GM12878 (cell line): Measurements from ENCODE around the gene POFUT1. TPM values are rescaled to one million over a fixed set of nuclear protein-coding genes. Genes with fewer than 3 reads are reported as not detected.

Source experiments
- ATAC-seq: fragments of 200-7000 bp; cut with Tn5 transposase; 3 replicates; pipeline ENCODE4 v1.9.1; 2020; ENCODE audit warnings: mild to moderate bottlenecking, moderate library complexity
- BruUV-seq: library from RNA; stranded (reverse); fragments of 400-500 nt; replicated peaks from 2 replicates; lab custom pipeline; 2021; lab: Mats Ljungman, UMichigan
- CTCF ChIA-PET: fragments of 300-600 bp; sonication (Branson Sonifier 250); formaldehyde crosslinking; extraction: SDS; loops from one replicate; lab custom pipeline; 2021; ENCODE audit warnings: inconsistent platforms; lab: Yijun Ruan, JAX
- POLR2A ChIA-PET: fragments of 350-600 bp; formaldehyde crosslinking; extraction: SDS; loops from one replicate; lab custom pipeline; 2021; ENCODE audit warnings: inconsistent platforms; lab: Charles Lee
- RAD21 ChIA-PET: fragments of 300-600 bp; sonication (Branson Sonifier 250); formaldehyde crosslinking; loops from one replicate; lab custom pipeline; 2023; ENCODE audit warnings: antibody characterized with exemption; ENCODE audit not compliant: unreplicated experiment; lab: Charles Lee
- SMC1A ChIA-PET: fragments of 300-600 bp; sonication (Branson Sonifier 250); formaldehyde crosslinking; loops from one replicate; lab custom pipeline; 2023; ENCODE audit not compliant: unreplicated experiment, uncharacterized antibody; lab: Charles Lee
- DNase-seq: peaks from one replicate; pipeline ENCODE4 v3.0.0-alpha.2; 2011; ENCODE audit warnings: low read depth, low spot score
- FAIRE-seq: peaks from 3 replicates; lab custom pipeline; 2011; peaks lifted over from hg19 to GRCh38; lab: Jason Lieb, UNC
- H2AFZ ChIP-seq: 2 replicates; pipeline ENCODE4 v1.6.0; 2011; ENCODE audit warnings: low read depth, low read length, control low read depth; ENCODE audit not compliant: control insufficient read depth
- H3K27ac ChIP-seq: 2 replicates; pipeline ENCODE4 v1.5.1; 2011; ENCODE audit warnings: control low read depth; ENCODE audit not compliant: control insufficient read depth, insufficient read depth
- H3K27me3 ChIP-seq, 2 experiments: replicated peaks in 1 of 2; 2 replicates each; pipeline versions ENCODE4 v1.6.0 to v1.6.1; 2011; ENCODE audit warnings: low read length in 1 of 2; ENCODE audit not compliant: control insufficient read depth in 2 of 2, insufficient read depth in 2 of 2
- H3K36me3 ChIP-seq, 2 experiments: 2 replicates each; pipeline ENCODE4 v1.5.1; 2011; ENCODE audit warnings: low read length in 1 of 2; ENCODE audit not compliant: control insufficient read depth in 2 of 2, insufficient read depth in 2 of 2
- H3K4me1 ChIP-seq: 2 replicates; pipeline ENCODE4 v1.6.1; 2011; ENCODE audit warnings: mild to moderate bottlenecking, low read length, moderate library complexity, mixed read lengths; ENCODE audit not compliant: control insufficient read depth, insufficient read depth
- H3K4me2 ChIP-seq: 2 replicates; pipeline ENCODE4 v1.6.0; 2011; ENCODE audit warnings: control low read depth; ENCODE audit not compliant: control insufficient read depth, insufficient read depth
- H3K4me3 ChIP-seq: fragments of 200-600 bp; sonication (generic); 2 replicates; pipeline ENCODE4 v1.5.1; 2016
- H3K79me2 ChIP-seq: 2 replicates; pipeline ENCODE4 v1.6.0; 2011; ENCODE audit warnings: low read length; ENCODE audit not compliant: control insufficient read depth, insufficient read depth
- H3K9ac ChIP-seq: 2 replicates; pipeline ENCODE4 v1.8.0; 2011; ENCODE audit warnings: low read length, control low read depth, mixed read lengths; ENCODE audit not compliant: control insufficient read depth, insufficient read depth
- H3K9me3 ChIP-seq: replicated peaks from 3 replicates; pipeline ENCODE4 v1.5.1; 2011; ENCODE audit warnings: mild to moderate bottlenecking, low read length; ENCODE audit not compliant: control insufficient read depth, insufficient read depth
- H4K20me1 ChIP-seq: 2 replicates; pipeline ENCODE4 v1.6.0; 2011; ENCODE audit not compliant: control insufficient read depth, insufficient read depth
- BACH1 ChIP-seq: fragments of 450-650 bp; IDR thresholded peaks from 2 replicates; pipeline ENCODE4 v1.6.1; 2017; ENCODE audit warnings: mild to moderate bottlenecking, borderline replicate concordance
- DPF2 ChIP-seq: fragments of 450-650 bp; IDR thresholded peaks from 2 replicates; pipeline ENCODE4 v1.6.1; 2017; ENCODE audit warnings: mild to moderate bottlenecking
- GATAD2B ChIP-seq: fragments of 450-650 bp; conservative IDR thresholded peaks from 2 replicates; pipeline ENCODE4 v1.6.1; 2017; ENCODE audit warnings: low read depth, mild to moderate bottlenecking, moderate library complexity
- HDAC6 ChIP-seq: fragments of 200-600 bp; sonication (generic); IDR thresholded peaks from one replicate; pipeline ENCODE4 v1.8.0; 2017; ENCODE audit warnings: antibody characterized with exemption; ENCODE audit not compliant: unreplicated experiment
- IKZF1 ChIP-seq: fragments of 450-650 bp; conservative IDR thresholded peaks from 2 replicates; pipeline ENCODE4 v1.6.1; 2017; ENCODE audit warnings: antibody characterized with exemption, mild to moderate bottlenecking
- KAT2A ChIP-seq: conservative IDR thresholded peaks from 2 replicates; pipeline ENCODE4 v1.6.1; 2011; ENCODE audit warnings: low read depth, low read length; ENCODE audit not compliant: control insufficient read depth
- MYC ChIP-seq: IDR thresholded peaks from 2 replicates; pipeline ENCODE4 v1.6.1; 2011; ENCODE audit warnings: mild to moderate bottlenecking, low read length, moderate library complexity, inconsistent platforms; ENCODE audit not compliant: insufficient read depth, insufficient replicate concordance, insufficient read length, severe bottlenecking
- NFXL1 ChIP-seq: fragments of 450-650 bp; IDR thresholded peaks from 2 replicates; pipeline ENCODE4 v1.6.1; 2017; ENCODE audit warnings: antibody characterized with exemption, mild to moderate bottlenecking, borderline replicate concordance
- RCOR1 ChIP-seq: conservative IDR thresholded peaks from 2 replicates; pipeline ENCODE4 v1.6.1; 2012; ENCODE audit warnings: low read depth, low read length, improper control_type of control experiment
- SREBF2 ChIP-seq: IDR thresholded peaks from 2 replicates; pipeline ENCODE4 v1.6.1; 2012; ENCODE audit warnings: mild to moderate bottlenecking, low read length
- STAT1 ChIP-seq: fragments of 450-650 bp; conservative IDR thresholded peaks from 2 replicates; pipeline ENCODE4 v1.6.1; 2014; ENCODE audit warnings: antibody characterized with exemption, mild to moderate bottlenecking
- SUPT20H ChIP-seq: IDR thresholded peaks from 2 replicates; pipeline ENCODE4 v1.6.1; 2011; ENCODE audit warnings: low read depth, mild to moderate bottlenecking, low read length, moderate library complexity, borderline replicate concordance; ENCODE audit not compliant: control insufficient read depth
- WRNIP1 ChIP-seq: IDR thresholded peaks from 2 replicates; pipeline ENCODE4 v1.6.1; 2011; ENCODE audit warnings: low read depth, low read length, improper control_type of control experiment, borderline replicate concordance
- WGBS: methylation state at CpG from one replicate; pipeline ENCODE4 v1.1.6; 2016; ENCODE audit warnings: low lambda C conversion rate; ENCODE audit not compliant: insufficient replicate concordance, insufficient coverage; ENCODE audit errors: missing lambda C conversion rate; 5-methylcytosine and 5-hydroxymethylcytosine counted together
- in situ Hi-C: fragments of 300-500 bp; cut with MboI; formaldehyde crosslinking; loops from 9 replicates; pipeline ENCODE4 v1.14.3; 2018; ENCODE audit warnings: mixed read lengths
- intact Hi-C: fragments of 100-400 bp; cut with micrococcal nuclease; formaldehyde crosslinking; loops from one replicate; pipeline ENCODE4 v1.14.2; 2022; ENCODE audit not compliant: unreplicated experiment
- polyA plus RNA-seq, 11 experiments: library from polyadenylated mRNA; depleted of rRNA in 4 of 11; unstranded in 6 of 11; stranded (reverse) in 5 of 11; fragments of >200 nt; fragmentation: Nextera tagmentation in 4 of 11; fragmentation: Illumina TruSeq in 1 of 11; extraction: Ambion mirVana in 4 of 11; extraction: Trizol in 1 of 11; gene quantifications; 1 replicate in 1 of 11; 2 replicates in 10 of 11; pipeline versions ENCODE4 v1.2.1 to v1.2.3, GENCODE V29; 2011 to 2016; ENCODE audit warnings: inconsistent platforms in 2 of 11, missing spikeins in 2 of 11, low read depth in 1 of 11
- total RNA-seq, 4 experiments: library from RNA; depleted of rRNA in 3 of 4; stranded (reverse); fragments of >200 nt in 3 of 4; fragmentation: Illumina TruSeq in 1 of 4; extraction: Trizol in 1 of 4; gene quantifications; 2 replicates each; pipeline versions ENCODE4 v1.2.1 to v1.2.3, GENCODE V29; 2013 to 2021
- TF ChIP-seq, protein P1 (sequence below): fragments of 450-650 bp; formaldehyde crosslinking; IDR thresholded peaks from 2 replicates; pipeline ENCODE4 v1.4.0; 2020; ENCODE audit warnings: mild to moderate bottlenecking, moderate library complexity
- TF ChIP-seq, protein P2 (sequence below): fragments of 450-650 bp; IDR thresholded peaks from 2 replicates; pipeline ENCODE4 v1.6.1; 2018; ENCODE audit warnings: borderline replicate concordance, mild to moderate bottlenecking; ENCODE audit not compliant: partially characterized antibody
- TF ChIP-seq, protein P3 (sequence below): IDR thresholded peaks from 2 replicates; pipeline ENCODE4 v1.6.1; 2011; ENCODE audit warnings: borderline replicate concordance, low read depth, mild to moderate bottlenecking, moderate library complexity, mixed read lengths, low read length; ENCODE audit not compliant: insufficient read depth; ENCODE audit errors: extremely low read length

POFUT1 gene
- total and polyA plus RNA-seq, 10 of the 15 experiments (the other 5 are each of a cell fraction or from before 2014, with no cell fraction given): 2.6 to 33.4 (median 23.1) TPM

DNA sequence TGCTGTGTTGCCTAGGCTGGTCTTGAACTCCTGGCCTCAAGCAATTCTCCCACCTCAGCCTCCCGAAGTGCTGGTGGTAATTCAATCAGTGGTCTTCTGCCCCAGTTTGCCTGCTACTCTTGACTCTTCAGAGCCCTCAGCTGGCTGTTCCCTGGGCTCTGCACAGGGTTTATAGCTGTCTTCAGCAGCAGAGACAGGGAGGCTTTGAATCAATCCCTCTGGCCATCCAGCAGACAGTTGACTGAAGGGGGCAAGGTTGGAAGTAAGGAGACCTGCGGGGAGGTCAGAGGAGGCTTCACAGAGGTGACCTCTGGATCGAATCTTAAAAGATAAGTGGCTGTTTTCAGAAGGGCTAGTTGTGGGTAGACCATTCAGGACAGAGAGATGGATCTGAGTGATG, 43.8 kb downstream of the POFUT1 start (continued):
- TF ChIP-seq WRNIP1 (no peak), KAT2A (no peak), SREBF2 (no peak), RCOR1 (no peak)
- TF ChIP-seq, protein P1, sequence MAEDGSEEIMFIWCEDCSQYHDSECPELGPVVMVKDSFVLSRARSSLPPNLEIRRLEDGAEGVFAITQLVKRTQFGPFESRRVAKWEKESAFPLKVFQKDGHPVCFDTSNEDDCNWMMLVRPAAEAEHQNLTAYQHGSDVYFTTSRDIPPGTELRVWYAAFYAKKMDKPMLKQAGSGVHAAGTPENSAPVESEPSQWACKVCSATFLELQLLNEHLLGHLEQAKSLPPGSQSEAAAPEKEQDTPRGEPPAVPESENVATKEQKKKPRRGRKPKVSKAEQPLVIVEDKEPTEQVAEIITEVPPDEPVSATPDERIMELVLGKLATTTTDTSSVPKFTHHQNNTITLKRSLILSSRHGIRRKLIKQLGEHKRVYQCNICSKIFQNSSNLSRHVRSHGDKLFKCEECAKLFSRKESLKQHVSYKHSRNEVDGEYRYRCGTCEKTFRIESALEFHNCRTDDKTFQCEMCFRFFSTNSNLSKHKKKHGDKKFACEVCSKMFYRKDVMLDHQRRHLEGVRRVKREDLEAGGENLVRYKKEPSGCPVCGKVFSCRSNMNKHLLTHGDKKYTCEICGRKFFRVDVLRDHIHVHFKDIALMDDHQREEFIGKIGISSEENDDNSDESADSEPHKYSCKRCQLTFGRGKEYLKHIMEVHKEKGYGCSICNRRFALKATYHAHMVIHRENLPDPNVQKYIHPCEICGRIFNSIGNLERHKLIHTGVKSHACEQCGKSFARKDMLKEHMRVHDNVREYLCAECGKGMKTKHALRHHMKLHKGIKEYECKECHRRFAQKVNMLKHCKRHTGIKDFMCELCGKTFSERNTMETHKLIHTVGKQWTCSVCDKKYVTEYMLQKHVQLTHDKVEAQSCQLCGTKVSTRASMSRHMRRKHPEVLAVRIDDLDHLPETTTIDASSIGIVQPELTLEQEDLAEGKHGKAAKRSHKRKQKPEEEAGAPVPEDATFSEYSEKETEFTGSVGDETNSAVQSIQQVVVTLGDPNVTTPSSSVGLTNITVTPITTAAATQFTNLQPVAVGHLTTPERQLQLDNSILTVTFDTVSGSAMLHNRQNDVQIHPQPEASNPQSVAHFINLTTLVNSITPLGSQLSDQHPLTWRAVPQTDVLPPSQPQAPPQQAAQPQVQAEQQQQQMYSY: no peak
- TF ChIP-seq, all 136 proteins: peak for 0

DNA sequence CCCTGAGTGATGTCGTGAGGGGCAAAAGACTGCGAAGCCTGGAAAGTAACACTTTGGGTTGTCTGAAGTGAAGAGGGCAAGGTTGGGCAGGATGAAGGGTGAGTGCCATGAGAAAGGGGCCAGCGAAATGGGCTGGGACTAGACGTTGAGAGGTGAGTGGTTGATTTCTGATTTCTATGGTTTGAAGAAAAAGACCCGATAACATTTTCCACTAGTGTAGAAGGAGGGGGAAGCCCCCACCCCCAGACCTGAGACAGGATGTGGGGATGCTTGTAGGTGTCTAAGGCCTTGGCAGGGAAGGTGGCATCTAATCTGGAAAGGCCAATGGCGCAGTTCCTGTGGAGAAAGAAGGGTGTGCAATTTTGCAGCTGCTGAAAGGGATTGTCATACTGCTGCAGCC, 44.5 kb downstream of the POFUT1 start:
- intact Hi-C loops: no loop called here
- no peak overlapping the region for H3K4me2 ChIP-seq
- RAD21 ChIA-PET: interaction anchor here (1.5 kb wide), 1 partner anchor 33 kb away, joined by 7 read pairs; no protein-coding TSS in a partner anchor
- TF ChIP-seq MYC (no peak), STAT1 (no peak), BACH1 (no peak), IKZF1 (peak; percentile 51; the same call in 1 of the 2 replicates), HDAC6 (no peak), WRNIP1 (no peak), GATAD2B (no peak), DPF2 (0 out of 2 replicates have a peak, but pooled peaks have one; percentile 26), SUPT20H (no peak), NFXL1 (no peak)
- TF ChIP-seq, protein P2, sequence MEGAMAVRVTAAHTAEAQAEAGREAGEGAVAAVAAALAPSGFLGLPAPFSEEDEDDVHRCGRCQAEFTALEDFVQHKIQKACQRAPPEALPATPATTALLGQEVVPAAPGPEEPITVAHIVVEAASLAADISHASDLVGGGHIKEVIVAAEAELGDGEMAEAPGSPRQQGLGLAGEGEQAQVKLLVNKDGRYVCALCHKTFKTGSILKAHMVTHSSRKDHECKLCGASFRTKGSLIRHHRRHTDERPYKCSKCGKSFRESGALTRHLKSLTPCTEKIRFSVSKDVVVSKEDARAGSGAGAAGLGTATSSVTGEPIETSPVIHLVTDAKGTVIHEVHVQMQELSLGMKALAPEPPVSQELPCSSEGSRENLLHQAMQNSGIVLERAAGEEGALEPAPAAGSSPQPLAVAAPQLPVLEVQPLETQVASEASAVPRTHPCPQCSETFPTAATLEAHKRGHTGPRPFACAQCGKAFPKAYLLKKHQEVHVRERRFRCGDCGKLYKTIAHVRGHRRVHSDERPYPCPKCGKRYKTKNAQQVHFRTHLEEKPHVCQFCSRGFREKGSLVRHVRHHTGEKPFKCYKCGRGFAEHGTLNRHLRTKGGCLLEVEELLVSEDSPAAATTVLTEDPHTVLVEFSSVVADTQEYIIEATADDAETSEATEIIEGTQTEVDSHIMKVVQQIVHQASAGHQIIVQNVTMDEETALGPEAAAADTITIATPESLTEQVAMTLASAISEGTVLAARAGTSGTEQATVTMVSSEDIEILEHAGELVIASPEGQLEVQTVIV: no peak
- TF ChIP-seq, protein P3, sequence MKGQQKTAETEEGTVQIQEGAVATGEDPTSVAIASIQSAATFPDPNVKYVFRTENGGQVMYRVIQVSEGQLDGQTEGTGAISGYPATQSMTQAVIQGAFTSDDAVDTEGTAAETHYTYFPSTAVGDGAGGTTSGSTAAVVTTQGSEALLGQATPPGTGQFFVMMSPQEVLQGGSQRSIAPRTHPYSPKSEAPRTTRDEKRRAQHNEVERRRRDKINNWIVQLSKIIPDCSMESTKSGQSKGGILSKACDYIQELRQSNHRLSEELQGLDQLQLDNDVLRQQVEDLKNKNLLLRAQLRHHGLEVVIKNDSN: no peak

More for the DNA sequence above, 44.5 kb downstream of the POFUT1 start:
- DNase-seq: no peak
- WGBS: 35% methylated on average over 6 of the region's 6 CpGs
- no peaks in the 10 kb centered on the region for H3K79me2 ChIP-seq
- no peak overlapping the region for H3K9ac ChIP-seq
- CTCF ChIA-PET: interaction anchor here (1.0 to 1.1 kb wide), 2 partner anchors 27 to 33 kb away, joined by 3 read pairs; no protein-coding TSS in a partner anchor
- no peak overlapping the region for H3K27ac ChIP-seq
- H2AFZ ChIP-seq: peak overlapping the region; percentile 17; the same call in 1 of the 2 replicates
- peak; percentile 47 for ATAC-seq
- no peak overlapping the region for H3K4me3 ChIP-seq
- SMC1A ChIA-PET: interaction anchor here (0.6 to 0.8 kb wide), 2 partner anchors 10 to 33 kb away, joined by 3 to 4 read pairs; no protein-coding TSS in a partner anchor
- FAIRE-seq: no peak
- H3K9me3 ChIP-seq: peaks cover 3% of the 10 kb centered on the region; the same call in 2 of the 3 replicates
- POLR2A ChIA-PET: no interaction called here
- no TSS peak for BruUV-seq
- peaks cover 8% of the 10 kb centered on the region for H3K4me1 ChIP-seq
- in situ Hi-C loops: no loop called here
- no peaks in the 10 kb centered on the region for H4K20me1 ChIP-seq
- H3K27me3 ChIP-seq: no peaks in the 10 kb centered on the region
- H3K36me3 ChIP-seq: no peaks in the 10 kb centered on the region
